Panc1 (cell line): ENCODE measurements around the gene IFNAR2.

Experiments used
- CTCF ChIP-seq: fragments of 450-650 bp; IDR thresholded peaks from 2 replicates; pipeline ENCODE4 v1.5.1; 2017; ENCODE audit warnings: mild to moderate bottlenecking
- POLR2AphosphoS5 ChIP-seq: IDR thresholded peaks from 2 replicates; pipeline ENCODE4 v1.6.1; 2012; ENCODE audit warnings: mild to moderate bottlenecking, low read depth, low read length, moderate library complexity
- REST ChIP-seq, 2 experiments: IDR thresholded peaks; 2 replicates each; pipeline ENCODE4 v1.6.1; 2011 to 2012; ENCODE audit warnings: low read depth in 2 of 2, control low read depth in 1 of 2, low read length in 1 of 2, mild to moderate bottlenecking in 1 of 2, moderate library complexity in 1 of 2; ENCODE audit not compliant: insufficient read depth in 1 of 2
- SIN3A ChIP-seq: IDR thresholded peaks from 2 replicates; pipeline ENCODE4 v1.6.1; 2012; ENCODE audit warnings: low read depth, mild to moderate bottlenecking, low read length, moderate library complexity, borderline replicate concordance; ENCODE audit not compliant: insufficient read depth
- TCF7L2 ChIP-seq: IDR thresholded peaks from 2 replicates; pipeline ENCODE4 v1.6.1; 2011; ENCODE audit warnings: mild to moderate bottlenecking, low read depth, low read length, inconsistent platforms

DNA sequence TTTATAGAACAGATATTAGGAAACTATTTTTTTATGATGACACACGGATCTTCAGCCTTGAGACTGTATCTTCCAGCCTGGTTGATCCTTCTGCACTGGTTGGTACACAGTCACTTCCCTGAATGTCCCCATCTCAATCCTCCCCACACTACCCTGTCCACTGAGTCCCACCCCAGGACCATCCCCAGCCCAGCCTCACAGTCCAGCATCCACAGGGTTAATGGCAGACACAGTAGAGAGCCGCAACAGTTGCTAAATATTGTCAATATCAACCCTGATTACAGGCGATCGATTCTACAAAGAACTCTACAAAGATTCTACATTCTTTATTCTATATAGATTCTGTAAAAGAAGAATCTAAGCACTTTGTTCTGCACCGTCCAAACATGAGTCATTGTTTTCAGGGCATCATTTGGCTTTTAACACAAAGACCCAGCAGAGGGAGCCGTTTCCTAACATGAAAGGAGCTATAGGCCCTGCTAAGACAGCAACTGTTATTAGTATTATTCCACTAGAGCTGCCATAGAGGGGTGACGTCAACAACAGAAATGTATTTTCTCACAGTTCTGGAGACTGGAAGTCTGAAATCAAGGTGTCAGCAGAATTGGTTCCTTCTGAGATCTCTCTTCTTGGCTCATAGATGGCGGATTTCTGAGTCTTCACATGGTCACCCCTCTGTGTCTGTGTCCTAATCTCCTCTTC, 30.1 kb upstream of the IFNAR2 start:
- TF ChIP-seq CTCF (peak; percentile 74), REST (IDR thresholded peaks at IDR 0.05; ENCODE audit: insufficient read depth in 1 of 2, low read depth in 2 of 2, low read length in 1 of 2) (no peak), POLR2AphosphoS5 (no peak), TCF7L2 (peak; percentile 70; the same call in 1 of the 2 replicates), SIN3A (no peak)
